Nephron (organoid): ENCODE data around the gene SWSAP1.
"Not testable (repeated sequence)": the region's sequence is repeated elsewhere in the genome, so short reads cannot be mapped to it uniquely, and the experiment has no call there.

Experiments used
- H3K27ac Mint-ChIP-seq, 3 experiments: 2 replicates each; pipeline ENCODE4 v1.8.0; 2020; ENCODE audit warnings: mixed read lengths in 3 of 3, mild to moderate bottlenecking in 2 of 3, moderate library complexity in 1 of 3
- H3K27me3 Mint-ChIP-seq: 2 replicates; pipeline ENCODE4 v1.8.0; 2021; ENCODE audit warnings: low read depth, mild to moderate bottlenecking, moderate library complexity, mixed read lengths
- H3K36me3 Mint-ChIP-seq: 2 replicates; pipeline ENCODE4 v1.8.0; 2020; ENCODE audit warnings: low read depth, mixed read lengths
- H3K4me1 Mint-ChIP-seq: 2 replicates; pipeline ENCODE4 v1.8.0; 2020; ENCODE audit warnings: mixed read lengths
- H3K4me3 Mint-ChIP-seq, 3 experiments: 2 replicates each; pipeline ENCODE4 v1.8.0; 2020; ENCODE audit warnings: mild to moderate bottlenecking in 3 of 3, mixed read lengths in 3 of 3, moderate library complexity in 2 of 3
- H3K9me3 Mint-ChIP-seq: 2 replicates; pipeline ENCODE4 v1.8.0; 2020; ENCODE audit warnings: mixed read lengths
- CTCF ChIP-seq, 3 experiments: fragments of 200-600 bp; sonication (generic); IDR thresholded peaks; one replicate each; pipeline ENCODE4 v1.5.0; 2021; ENCODE audit warnings: antibody characterized with exemption in 3 of 3; ENCODE audit not compliant: unreplicated experiment in 3 of 3

SWSAP1 gene

GRCh38 chr19:11347546-11348039 is 26.9 kb upstream of the SWSAP1 start:
- Mint-ChIP-seq H3K9me3 (no peaks in the 10 kb centered on the region), H3K4me3 (peak overlapping the region; percentile 75 to 93 (median 89)), H3K27me3 (no peaks in the 10 kb centered on the region), H3K36me3 (no peaks in the 10 kb centered on the region), H3K4me1 (peaks cover 29% of the 10 kb centered on the region), H3K27ac (peak overlapping the region in 1 of 3 experiments; percentile 61)
- no peak for TF ChIP-seq CTCF (IDR thresholded peaks at IDR 0.05; ENCODE audit: unreplicated experiment in 3 of 3)

- TF ChIP-seq CTCF (IDR thresholded peaks at IDR 0.05; ENCODE audit: unreplicated experiment in 3 of 3) = no peak
- no peak overlapping the region for H3K4me3 Mint-ChIP-seq
- H3K9me3 Mint-ChIP-seq = no peaks in the 10 kb centered on the region
- peaks cover 27% of the 10 kb centered on the region for H3K4me1 Mint-ChIP-seq
- no peak overlapping the region for H3K27ac Mint-ChIP-seq
- H3K27me3 Mint-ChIP-seq = no peaks in the 10 kb centered on the region
- no peaks in the 10 kb centered on the region for H3K36me3 Mint-ChIP-seq
Observed at GRCh38 chr19:11349171-11349570, 25.3 kb upstream of the SWSAP1 start.

- not testable (repeated sequence) for H3K27ac Mint-ChIP-seq, H3K9me3 Mint-ChIP-seq
- peaks cover 12% of the 10 kb centered on the region for H3K4me1 Mint-ChIP-seq
Observed at GRCh38 chr19:11354102-11354501, 20.4 kb upstream of the SWSAP1 start.

GRCh38 chr19:11355160-11356073 is 19.0 kb upstream of the SWSAP1 start, which contains the start of gene PLPPR2:
Gene PLPPR2, plus strand, starts transcription at chr19:11355432. Its CDS starts 2,242 bp downstream, at chr19:11357674.
- H3K4me3 Mint-ChIP-seq = peak within 1 kb of the TSS; percentile 86 to 93 (median 92)
- TF ChIP-seq CTCF (IDR thresholded peaks at IDR 0.05; ENCODE audit: unreplicated experiment in 3 of 3) = no peak
- peaks cover 30% of the 10 kb centered on the region for H3K27me3 Mint-ChIP-seq

More at GRCh38 chr19:11354102-11354501, 20.4 kb upstream of the SWSAP1 start:
- H3K4me3 Mint-ChIP-seq = peak overlapping the region; percentile 67 to 93 (median 86)
- H3K36me3 Mint-ChIP-seq = not testable (repeated sequence)
- peaks cover 22% of the 10 kb centered on the region for H3K27me3 Mint-ChIP-seq

GRCh38 chr19:11356074-11356397 is 18.4 kb upstream of the SWSAP1 start:
- Mint-ChIP-seq H3K9me3 (no peaks in the 10 kb centered on the region), H3K36me3 (no peaks in the 10 kb centered on the region), H3K4me1 (peaks cover 12% of the 10 kb centered on the region), H3K27ac (peak overlapping the region in 2 of 3 experiments; percentile 1 to 12), H3K4me3 (peak overlapping the region; percentile 86 to 93 (median 92)), H3K27me3 (peaks cover 31% of the 10 kb centered on the region)
- no peak for TF ChIP-seq CTCF (IDR thresholded peaks at IDR 0.05; ENCODE audit: unreplicated experiment in 3 of 3)

More at GRCh38 chr19:11355160-11356073, 19.0 kb upstream of the SWSAP1 start, which contains the start of gene PLPPR2:
- Mint-ChIP-seq H3K27ac (peak within 1 kb of the TSS in 2 of 3 experiments; percentile 1 to 12), H3K9me3 (no peaks in the 10 kb centered on the region), H3K4me1 (peaks cover 12% of the 10 kb centered on the region), H3K36me3 (no peaks in the 10 kb centered on the region)

GRCh38 chr19:11356676-11357550 is 17.6 kb upstream of the SWSAP1 start:
- Mint-ChIP-seq H3K36me3 (peaks cover 5% of the 10 kb centered on the region), H3K27ac (no peak overlapping the region), H3K4me3 (peak overlapping the region; percentile 86 to 93 (median 92)), H3K9me3 (no peaks in the 10 kb centered on the region), H3K4me1 (peaks cover 12% of the 10 kb centered on the region), H3K27me3 (peaks cover 36% of the 10 kb centered on the region)
- no peak for TF ChIP-seq CTCF (IDR thresholded peaks at IDR 0.05; ENCODE audit: unreplicated experiment in 3 of 3)
